ENCODE measurements around the gene FNDC3A.

DNA sequence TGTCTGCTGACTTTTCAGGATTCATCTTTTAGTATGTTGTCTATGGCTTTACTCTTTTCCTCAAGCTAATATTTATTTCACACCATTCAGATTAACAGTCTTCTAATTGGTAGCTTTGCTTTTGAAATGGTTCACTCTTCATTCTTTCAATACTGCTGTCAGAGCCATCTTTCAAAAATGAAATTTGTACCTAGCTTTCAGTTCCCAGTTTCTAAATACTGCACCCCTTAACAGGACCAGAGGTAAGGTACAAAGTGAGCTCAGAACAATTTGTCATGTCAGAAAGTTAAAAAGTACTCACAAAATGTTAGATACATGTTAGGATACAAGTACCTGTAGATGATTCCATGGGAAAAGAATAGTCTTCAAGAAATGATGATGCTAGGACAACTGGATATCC is 83.0 kb downstream of the FNDC3A start:
- TF ChIP-seq, protein P1, sequence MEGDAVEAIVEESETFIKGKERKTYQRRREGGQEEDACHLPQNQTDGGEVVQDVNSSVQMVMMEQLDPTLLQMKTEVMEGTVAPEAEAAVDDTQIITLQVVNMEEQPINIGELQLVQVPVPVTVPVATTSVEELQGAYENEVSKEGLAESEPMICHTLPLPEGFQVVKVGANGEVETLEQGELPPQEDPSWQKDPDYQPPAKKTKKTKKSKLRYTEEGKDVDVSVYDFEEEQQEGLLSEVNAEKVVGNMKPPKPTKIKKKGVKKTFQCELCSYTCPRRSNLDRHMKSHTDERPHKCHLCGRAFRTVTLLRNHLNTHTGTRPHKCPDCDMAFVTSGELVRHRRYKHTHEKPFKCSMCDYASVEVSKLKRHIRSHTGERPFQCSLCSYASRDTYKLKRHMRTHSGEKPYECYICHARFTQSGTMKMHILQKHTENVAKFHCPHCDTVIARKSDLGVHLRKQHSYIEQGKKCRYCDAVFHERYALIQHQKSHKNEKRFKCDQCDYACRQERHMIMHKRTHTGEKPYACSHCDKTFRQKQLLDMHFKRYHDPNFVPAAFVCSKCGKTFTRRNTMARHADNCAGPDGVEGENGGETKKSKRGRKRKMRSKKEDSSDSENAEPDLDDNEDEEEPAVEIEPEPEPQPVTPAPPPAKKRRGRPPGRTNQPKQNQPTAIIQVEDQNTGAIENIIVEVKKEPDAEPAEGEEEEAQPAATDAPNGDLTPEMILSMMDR (IDR thresholded peaks at IDR 0.05; ENCODE audit: low read depth, low read length) = no peak
- TF ChIP-seq MAX (IDR thresholded peaks at IDR 0.05; ENCODE audit: low read depth, low read length) = no peak

Data from NB4 (cell line).